HG03135 (cell line): ENCODE measurements around the gene CPTP.
A peak's percentile ranks its signal among the peaks of the same experiment; 100 is the strongest.

Experiments used
- ATAC-seq: cut with Tn5 transposase; IDR thresholded peaks from one replicate; pipeline ENCODE4 v1.9.1; 2021; ENCODE audit warnings: mild to moderate bottlenecking, moderate library complexity; ENCODE audit not compliant: unreplicated experiment

CPTP gene

GRCh38 chr1:1324524-1325287 lies at the start of gene CPTP, which contains the start of gene INTS11:
CPTP (plus strand) TSS chr1:1324802; CDS start chr1:1326911, 2,109 bp downstream.
INTS11 (minus strand) TSS chr1:1324660; CDS start chr1:1324608, 52 bp downstream.
- peak; percentile 61 for ATAC-seq

DNA sequence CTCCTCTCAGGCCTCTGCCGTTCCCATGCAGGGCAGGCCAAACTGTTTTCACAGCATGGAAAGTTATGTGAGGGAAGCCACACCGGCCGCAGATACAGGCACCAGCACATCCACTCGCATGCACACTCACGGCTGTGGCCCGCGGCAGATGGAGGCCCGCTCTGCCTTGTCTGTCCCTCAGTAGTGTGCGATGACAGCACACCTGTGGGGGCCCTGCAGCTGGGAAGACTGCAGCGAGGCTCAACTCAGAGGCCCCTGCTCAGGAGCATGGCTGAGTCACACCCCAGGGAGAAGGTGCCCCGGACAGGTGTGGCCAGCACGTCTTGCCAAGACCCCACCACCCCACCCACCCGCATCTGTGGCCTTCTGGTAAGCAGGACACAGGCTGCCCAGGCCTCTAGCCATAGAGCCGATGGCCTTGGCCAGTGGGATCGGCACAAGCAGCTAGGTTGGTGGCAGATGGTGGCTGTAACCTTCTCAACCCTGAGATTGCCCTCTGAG lies 49.6 kb upstream of the CPTP start:
- no peak for ATAC-seq

- no peak for ATAC-seq
Measured at GRCh38 chr1:1275836-1276235, 48.8 kb upstream of the CPTP start.

DNA sequence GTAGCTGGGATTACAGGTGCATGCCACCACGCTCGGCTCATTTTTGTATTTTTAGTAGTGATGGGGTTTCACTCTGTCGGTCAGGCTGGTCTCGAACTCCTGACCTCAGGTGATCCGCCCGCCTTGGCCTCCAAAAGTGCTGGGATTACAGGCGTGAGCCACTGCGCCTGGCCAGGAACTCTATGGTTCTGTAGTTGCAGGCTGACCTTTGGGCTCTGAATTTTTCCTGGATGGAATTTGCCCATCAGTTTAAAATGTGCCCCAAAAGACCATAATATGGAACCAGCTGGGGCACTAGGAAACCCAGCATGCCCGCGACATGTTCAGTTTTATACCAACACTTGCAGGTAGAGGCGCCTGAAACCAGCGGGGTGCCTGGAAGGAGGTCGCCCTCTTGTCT lies 46.0 kb upstream of the CPTP start:
- ATAC-seq = no peak

GRCh38 chr1:1279028-1279427 lies 45.6 kb upstream of the CPTP start:
- no peak for ATAC-seq

DNA sequence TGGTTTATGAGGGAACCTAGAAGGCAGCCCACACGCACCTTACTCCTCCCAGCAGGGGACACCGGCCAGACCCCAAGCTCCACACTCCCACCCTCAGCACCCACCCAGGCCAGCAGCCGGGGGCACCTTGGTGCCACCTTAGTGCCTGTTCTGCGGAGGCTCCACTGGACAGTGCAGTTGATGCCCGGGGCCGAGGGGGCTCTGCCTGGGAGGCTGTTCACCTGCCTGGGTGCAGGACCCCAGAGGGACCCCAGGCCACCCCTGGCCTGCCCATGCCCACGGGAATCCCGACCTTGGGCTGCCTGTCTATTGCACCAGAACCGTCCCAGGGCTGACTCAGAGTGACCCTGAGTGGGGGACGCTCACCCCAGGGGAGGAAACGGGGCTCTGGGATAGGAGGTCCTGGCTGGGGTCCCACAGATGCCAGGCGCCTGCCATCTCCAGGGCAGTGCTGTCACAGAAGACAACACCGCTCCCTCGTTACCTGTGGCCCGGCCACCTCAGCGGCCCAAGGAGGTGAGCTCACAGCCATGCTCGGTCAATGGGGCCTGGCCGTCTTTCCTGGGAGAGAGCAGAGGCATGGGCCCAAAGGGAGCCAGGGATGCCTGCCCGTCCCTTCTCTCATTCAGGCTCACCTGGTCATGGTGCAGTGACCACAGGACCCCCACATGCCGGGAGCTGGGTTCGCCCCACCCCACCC lies 43.7 kb upstream of the CPTP start:
- no peak for ATAC-seq

DNA sequence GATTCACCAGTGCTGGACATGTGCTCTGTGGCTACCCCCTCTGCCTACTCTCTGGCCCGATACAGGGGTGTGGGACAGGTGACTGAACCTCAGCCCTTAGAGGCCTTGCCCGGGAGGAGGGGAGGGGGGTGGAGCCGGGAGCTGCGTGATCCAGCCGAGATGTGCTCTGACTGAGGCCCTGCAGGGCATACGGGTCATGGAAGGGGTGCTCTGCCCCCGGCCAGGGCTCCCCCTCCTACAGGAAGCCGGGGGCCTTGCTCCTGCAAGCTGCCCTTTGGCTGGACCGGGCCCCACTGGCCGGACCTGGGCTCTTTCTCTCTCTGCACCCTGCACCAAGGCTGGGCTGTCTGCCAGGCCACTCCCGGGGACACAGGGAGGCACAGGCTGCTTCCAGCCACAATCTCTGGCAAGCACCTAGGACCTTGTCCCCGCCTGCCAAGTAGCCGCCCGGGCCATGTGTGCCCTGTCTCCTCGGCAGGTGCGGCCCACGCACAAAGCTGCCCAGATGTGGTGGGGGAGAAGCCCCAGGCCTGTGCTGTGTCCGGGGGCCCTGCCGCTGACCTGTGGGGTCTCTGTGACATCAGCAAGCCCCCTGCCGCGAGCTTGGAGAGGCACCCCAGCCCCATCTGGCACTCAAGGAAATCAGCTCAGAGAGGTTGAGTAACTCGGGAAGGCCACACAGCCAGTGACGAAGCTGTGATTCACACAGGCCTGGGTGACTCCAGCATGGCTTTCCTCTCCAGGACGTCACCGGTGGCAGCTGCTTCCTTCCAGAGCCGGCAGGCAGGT lies 42.9 kb upstream of the CPTP start:
- no peak for ATAC-seq

GRCh38 chr1:1282998-1283397 lies 41.6 kb upstream of the CPTP start:
- ATAC-seq = no peak

DNA sequence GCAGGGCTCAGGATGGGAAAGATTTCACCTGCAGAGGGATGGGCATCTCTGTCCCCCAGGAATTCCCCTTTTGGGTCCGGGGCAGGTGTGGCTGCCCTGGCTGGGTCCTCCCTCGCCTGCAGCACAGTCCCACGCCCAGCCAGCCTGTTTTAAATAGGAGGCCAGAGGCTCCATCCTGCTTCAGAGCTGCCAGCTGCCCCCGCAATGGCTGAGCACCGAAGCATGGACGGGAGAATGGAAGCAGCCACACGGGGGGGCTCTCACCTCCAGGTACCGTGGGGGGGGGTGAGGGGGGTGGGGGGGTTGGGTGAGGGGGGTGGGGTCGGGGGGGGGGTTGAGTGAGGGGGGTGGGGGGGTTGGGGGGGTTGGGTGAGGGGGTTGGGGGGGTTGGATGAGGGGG lies 40.8 kb upstream of the CPTP start:
- no peak for ATAC-seq

DNA sequence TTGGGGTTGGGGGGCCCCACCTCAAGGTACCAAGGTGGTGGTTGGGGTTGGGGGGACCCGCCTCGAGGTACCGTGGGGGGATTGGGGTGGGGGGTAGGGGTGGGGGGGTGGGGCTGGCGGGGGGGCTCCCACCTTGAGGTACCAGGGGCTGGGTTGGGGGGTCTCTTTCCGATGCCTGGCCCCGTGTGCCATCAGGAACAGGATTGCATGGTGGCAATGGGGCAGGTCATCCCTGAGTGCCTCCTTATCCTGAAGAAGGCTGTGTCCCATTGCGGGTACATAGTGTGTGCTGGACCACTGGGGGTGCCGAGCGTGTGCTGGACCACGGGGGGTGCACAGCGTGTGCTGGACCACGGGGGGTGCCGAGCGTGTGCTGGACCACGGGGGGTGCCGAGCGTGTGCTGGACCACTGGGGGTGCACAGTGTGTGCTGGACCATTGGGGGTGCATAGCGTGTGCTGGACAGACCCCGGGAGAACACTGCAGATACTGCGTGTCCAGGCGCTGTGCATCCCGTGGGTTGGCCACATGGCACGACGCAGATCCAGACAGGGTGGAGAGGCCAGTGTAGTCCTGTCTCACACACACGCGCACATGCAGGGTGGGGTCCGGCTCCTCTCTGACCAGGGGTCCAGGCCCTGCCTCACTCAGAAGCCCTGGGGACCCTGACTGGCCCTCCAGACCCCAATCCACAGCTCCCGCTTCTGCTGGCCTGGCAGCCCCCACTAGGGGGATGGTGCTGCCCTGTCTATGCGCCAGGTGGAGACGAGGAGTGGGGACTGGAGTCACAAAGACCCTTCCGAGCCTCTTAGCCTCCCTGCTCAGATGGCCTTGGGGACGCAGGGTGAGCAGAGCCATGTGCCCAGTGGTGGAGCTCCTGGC lies 40.1 kb upstream of the CPTP start:
- no peak for ATAC-seq

DNA sequence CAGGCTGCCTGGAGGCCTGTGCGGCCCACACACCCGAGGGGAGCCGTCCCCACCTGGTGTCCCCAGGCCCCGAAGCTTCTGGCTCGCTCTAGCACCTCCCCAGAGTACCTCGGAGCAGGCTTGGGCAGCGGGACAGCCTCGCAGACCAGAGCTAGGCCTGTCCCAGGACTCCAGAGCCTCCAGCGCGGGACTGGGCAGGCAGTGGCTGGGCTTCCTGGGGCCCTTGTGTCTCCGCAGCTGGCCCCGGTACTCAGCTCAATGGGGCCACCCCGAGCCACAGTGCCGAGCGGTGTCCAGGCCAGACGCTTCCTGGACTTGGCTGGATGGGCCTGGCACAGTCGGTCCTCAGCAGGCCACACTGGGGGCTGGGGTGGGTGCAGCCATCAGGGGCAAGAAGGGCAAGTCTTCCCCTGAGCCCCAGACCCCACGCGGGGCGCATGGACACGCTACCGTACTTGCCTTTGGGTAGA lies 39.5 kb upstream of the CPTP start:
- ATAC-seq = no peak

DNA sequence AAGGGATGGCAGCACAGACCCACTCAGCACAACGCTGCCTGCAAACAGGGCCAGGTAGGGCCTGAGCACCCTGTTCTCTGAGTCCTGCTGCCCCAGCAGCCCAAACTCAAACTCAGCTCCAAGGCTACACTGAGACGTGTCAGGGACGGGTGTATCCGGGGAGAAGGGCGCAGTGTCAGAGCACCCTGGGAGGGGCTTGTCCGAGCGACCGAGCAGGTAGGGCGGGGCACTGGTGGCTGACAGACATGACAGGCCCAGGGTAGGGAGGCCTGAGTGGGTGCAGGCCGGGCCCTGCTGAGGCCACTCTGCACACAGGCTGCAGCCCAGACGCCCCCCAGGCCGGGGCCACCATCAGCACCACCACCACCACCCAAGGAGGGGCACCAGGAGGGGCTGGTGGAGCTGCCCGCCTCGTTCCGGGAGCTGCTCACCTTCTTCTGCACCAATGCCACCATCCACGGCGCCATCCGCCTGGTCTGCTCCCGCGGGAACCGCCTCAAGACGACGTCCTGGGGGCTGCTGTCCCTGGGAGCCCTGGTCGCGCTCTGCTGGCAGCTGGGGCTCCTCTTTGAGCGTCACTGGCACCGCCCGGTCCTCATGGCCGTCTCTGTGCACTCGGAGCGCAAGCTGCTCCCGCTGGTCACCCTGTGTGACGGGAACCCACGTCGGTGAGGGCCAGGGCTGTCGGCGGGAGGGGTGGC lies 38.8 kb upstream of the CPTP start:
- no peak for ATAC-seq

DNA sequence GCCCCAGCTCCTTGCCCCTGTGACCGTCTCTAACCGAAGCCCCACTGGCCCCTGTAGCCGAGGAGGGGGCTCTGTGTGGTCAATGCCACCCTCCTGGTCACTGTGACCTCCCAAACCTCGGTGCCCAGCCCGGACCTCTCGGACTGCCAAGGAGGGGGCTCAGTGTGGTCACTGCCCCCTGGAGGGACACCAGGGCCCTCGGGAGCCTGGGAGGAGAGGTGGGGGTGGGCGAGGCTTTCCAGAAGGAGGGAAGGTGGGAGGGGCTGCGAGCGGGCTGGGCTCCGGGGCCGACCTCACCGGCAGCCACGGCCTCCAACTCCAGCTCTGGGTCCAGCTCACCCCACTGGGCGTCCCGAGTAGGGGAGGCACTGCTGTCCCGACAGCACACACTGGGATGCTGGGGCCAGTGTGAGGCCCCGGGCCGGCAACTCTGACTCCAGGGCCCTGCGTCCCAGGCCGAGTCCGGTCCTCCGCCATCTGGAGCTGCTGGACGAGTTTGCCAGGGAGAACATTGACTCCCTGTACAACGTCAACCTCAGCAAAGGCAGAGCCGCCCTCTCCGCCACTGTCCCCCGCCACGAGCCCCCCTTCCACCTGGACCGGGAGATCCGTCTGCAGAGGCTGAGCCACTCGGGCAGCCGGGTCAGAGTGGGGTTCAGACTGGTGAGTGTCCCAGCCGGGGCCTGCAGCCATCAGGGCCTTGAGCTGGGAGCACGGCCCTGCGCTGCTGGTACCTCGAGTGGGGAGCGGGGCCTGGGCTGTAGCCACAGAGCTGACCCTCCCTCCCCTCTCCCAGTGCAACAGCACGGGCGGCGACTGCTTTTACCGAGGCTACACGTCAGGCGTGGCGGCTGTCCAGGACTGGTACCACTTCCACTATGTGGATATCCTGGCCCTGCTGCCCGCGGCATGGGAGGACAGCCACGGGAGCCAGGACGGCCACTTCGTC lies 38.0 kb upstream of the CPTP start:
- ATAC-seq = no peak

GRCh38 chr1:1287288-1288110 lies 37.1 kb upstream of the CPTP start:
- ATAC-seq = no peak

GRCh38 chr1:1290238-1290731 lies 34.3 kb upstream of the CPTP start:
- no peak for ATAC-seq

DNA sequence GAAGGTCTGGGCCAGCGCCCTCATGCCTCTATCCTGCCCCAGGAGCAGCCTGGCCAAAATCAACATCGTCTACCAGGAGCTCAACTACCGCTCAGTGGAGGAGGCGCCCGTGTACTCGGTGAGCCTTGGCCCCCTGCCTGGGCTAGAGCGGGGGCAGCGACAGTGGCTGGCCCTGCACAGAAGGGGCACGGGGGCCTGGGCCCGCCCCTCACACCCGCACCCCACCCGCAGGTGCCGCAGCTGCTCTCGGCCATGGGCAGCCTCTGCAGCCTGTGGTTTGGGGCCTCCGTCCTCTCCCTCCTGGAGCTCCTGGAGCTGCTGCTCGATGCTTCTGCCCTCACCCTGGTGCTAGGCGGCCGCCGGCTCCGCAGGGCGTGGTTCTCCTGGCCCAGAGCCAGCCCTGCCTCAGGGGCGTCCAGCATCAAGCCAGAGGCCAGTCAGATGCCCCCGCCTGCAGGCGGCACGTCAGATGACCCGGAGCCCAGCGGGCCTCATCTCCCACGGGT lies 33.5 kb upstream of the CPTP start:
- no peak for ATAC-seq
